Fibroblast of mammary gland (primary cell): Measurements from ENCODE around the gene RPS2.

Experiments
- DNase-seq: peaks from one replicate; pipeline ENCODE4 v3.0.0-alpha.2; 2010; ENCODE audit warnings: low read depth
- H3K4me3 ChIP-seq: 2 replicates; pipeline ENCODE4 v1.5.1; 2011; ENCODE audit warnings: low read depth, mild to moderate bottlenecking, low read length, moderate library complexity; ENCODE audit not compliant: control insufficient read depth
- TF ChIP-seq, protein P1 (sequence below): conservative IDR thresholded peaks from 2 replicates; pipeline ENCODE4 v1.5.1; 2011; ENCODE audit warnings: low read depth, low read length, inconsistent platforms; ENCODE audit not compliant: control insufficient read depth, insufficient read depth

Gene RPS2

DNA sequence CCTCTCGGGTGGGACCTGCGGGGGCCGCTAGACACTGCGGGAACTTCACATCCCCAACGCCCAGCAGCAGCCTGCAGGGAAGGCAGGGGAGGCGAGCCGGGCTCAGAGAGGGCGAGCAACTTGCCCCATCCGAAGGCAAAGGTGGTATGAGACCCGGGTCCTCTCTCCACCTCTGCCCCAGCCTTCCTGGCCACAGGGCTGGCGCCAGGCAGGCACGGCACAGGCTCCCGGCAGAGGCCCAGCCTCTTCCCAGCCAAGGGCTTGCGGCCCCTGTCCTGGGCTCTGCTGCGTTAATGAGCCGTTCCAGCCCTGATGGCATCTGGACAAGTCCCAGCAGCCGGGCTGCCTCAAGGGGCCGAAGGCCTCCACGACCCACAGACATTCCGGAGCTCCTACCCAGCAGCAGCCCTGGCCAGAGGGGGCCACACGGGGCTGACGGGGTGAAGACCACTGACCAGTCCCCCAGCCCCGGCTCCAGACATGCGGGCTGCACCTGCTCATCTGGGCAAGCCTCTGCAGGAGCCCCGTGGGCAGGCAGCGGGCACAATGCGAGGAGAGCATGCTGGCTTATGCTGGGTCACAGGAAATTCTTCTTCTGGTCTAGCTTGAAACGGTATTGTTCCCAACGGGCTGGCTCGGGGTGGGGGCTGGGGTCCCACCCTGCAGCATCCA is 45.2 kb downstream of the RPS2 start:
- no peak for DNase-seq
- TF ChIP-seq, protein P1, sequence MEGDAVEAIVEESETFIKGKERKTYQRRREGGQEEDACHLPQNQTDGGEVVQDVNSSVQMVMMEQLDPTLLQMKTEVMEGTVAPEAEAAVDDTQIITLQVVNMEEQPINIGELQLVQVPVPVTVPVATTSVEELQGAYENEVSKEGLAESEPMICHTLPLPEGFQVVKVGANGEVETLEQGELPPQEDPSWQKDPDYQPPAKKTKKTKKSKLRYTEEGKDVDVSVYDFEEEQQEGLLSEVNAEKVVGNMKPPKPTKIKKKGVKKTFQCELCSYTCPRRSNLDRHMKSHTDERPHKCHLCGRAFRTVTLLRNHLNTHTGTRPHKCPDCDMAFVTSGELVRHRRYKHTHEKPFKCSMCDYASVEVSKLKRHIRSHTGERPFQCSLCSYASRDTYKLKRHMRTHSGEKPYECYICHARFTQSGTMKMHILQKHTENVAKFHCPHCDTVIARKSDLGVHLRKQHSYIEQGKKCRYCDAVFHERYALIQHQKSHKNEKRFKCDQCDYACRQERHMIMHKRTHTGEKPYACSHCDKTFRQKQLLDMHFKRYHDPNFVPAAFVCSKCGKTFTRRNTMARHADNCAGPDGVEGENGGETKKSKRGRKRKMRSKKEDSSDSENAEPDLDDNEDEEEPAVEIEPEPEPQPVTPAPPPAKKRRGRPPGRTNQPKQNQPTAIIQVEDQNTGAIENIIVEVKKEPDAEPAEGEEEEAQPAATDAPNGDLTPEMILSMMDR = no peak
- no peak overlapping the region for H3K4me3 ChIP-seq

DNA sequence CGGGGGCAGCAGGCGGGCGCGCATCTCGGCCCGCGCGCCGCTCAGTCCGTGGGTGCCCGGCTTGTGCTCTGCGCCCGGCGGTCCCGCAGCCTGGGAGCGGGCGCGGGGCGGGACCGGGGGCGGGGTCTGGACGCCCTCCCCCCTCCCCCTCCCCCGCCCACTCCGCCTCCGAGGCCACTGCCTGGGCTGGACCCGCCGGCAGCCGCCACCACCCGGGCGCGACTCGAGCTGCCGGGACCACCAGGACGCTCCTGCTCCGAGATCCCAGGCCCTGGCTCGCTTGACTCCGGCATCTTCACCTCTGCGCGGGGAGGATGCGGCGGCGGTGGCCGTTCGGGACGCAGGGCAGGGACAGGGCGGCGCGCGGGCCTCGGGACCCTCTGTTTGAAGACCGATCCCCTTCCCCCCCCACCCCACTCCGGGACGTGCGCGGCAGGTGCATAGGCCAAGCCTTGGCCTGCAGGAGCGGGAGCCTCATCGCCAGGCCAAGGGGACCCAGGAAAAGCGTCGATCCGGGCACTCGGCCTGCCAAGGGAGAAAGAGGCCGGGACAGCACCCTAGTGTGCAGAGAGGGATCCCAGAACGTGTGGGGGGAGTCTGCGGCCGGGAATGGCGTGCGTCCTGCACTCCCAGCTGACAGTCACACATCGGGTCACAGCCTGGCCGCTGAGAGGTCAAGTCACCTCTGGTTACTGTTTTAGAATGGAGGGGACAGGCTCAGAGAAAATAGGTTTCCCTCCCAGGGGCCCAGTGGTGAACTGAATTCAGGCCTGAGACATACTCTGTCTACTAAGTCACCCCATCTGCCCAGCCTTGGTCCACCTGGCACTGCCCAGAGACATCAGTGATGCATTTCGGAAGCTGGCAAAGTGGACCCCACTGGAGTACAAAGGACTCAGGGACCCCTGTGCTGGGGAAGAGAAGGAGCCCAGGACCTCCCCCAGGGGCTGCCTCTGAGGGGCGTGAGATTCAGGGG is 46.0 kb downstream of the RPS2 start, which contains the start of gene HS3ST6:
HS3ST6 (minus strand) TSS at position 65 of the 976 bp plus-strand sequence. CDS start 92 bp downstream, outside the sequence.
- no peak for DNase-seq
- H3K4me3 ChIP-seq = no peak within 1 kb of the TSS
- TF ChIP-seq, protein P1 = no peak

DNA sequence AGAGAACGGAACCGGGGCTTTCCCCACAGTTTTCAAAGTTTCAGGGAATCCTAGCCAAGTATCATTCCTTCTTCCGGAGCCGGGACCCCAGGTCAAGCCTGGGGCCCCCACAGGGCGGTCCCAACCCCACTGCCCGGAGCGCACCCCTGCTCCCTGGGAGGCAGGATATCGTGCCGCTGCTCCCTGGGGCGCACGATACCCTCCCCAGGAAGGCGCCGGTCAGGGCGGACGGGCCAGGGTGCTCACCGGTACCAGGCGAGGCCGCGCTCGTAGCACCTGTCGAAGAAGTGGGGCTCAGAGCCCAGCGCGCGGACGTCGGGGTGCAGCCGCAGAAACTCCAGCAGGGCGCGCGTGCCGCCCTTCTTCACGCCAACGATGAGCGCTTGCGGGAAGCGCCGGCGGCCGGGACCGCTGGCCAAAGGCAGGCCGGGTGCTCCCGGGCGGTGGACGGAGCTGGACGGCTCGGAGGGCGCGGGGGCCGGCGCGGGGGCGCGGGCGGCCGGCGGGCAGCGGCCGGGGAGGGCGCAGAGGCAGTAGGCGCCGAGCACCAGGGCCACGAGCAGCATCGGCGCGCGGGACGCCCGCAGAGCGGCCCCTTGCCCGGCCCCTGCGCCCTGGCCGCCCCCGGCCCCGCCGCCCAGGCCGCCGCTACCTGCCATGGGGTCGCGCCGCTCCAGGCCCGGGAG is 46.8 kb downstream of the RPS2 start:
- TF ChIP-seq, protein P1 = no peak
- H3K4me3 ChIP-seq = no peak overlapping the region
- DNase-seq = no peak

DNA sequence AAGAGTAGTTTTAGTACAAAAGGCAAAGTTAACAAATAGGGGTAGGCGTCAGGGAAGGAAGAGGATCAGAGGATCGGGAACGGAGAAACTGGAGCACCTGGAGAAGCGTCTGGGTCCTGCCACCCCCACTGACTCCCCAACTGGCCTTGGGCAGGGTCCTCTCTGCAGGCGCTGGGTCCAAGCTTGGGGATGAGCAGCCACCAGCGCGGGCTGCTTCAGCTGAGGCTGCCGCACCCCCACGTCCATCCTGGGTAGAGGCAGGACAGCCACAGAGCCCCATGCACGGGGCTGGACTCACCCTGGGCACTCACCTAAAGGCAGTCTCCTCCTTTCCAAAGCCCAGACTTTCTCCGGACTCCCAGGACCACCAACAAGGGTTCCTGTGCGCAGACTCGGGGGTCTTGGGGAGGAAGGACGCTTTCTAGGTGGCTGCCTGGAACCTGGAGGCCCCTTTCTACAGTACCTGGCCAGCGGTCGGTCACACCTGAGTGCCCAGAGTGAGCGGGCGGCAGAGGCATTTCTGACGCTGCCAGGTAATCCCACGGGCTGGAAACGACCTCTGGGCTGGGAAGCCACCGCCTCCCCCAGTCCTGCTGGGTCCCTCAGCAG is 47.5 kb downstream of the RPS2 start:
- DNase-seq = no peak
- H3K4me3 ChIP-seq = no peak overlapping the region
- TF ChIP-seq, protein P1 = no peak

DNA sequence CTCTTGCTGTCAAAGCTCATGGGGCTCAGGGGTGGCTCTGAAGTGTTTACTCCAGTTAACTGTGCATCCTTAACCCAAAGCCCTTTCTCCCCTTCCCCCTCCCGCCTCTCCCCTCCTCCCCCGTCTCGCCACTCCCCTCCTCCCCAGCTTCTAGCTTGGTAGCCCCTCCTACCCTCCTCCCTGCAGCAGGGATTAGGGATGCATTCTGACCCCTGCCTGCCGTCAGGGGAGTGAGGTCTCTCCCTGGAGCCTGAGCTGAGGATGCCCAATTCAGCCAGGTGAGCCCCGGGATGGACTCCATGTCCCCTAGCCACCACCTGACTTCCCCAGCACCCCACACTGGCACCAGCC is 48.0 kb downstream of the RPS2 start:
- DNase-seq = no peak
- TF ChIP-seq, protein P1 = no peak
- H3K4me3 ChIP-seq = no peak overlapping the region
